DOHH2 (cell line): ENCODE results near the gene HS6ST1.

Experiments used
- EZH2phosphoT487 ChIP-seq: fragments of 200-600 bp; sonication (generic); IDR thresholded peaks from 2 replicates; pipeline ENCODE4 v1.6.1; 2017; ENCODE audit warnings: borderline replicate concordance, mild to moderate bottlenecking, antibody characterized with exemption, low read length, moderate library complexity, mixed read lengths
- TF ChIP-seq, protein P1 (sequence below): fragments of 200-600 bp; sonication (generic); IDR thresholded peaks from one replicate; pipeline ENCODE4 v1.5.1; 2014; ENCODE audit warnings: antibody characterized with exemption, mild to moderate bottlenecking, low read depth, low read length; ENCODE audit not compliant: poor library complexity, severe bottlenecking

GRCh38 chr2:128249555-128249954, 69.1 kb downstream of the HS6ST1 start:
- no peak for TF ChIP-seq EZH2phosphoT487
- TF ChIP-seq, protein P1, sequence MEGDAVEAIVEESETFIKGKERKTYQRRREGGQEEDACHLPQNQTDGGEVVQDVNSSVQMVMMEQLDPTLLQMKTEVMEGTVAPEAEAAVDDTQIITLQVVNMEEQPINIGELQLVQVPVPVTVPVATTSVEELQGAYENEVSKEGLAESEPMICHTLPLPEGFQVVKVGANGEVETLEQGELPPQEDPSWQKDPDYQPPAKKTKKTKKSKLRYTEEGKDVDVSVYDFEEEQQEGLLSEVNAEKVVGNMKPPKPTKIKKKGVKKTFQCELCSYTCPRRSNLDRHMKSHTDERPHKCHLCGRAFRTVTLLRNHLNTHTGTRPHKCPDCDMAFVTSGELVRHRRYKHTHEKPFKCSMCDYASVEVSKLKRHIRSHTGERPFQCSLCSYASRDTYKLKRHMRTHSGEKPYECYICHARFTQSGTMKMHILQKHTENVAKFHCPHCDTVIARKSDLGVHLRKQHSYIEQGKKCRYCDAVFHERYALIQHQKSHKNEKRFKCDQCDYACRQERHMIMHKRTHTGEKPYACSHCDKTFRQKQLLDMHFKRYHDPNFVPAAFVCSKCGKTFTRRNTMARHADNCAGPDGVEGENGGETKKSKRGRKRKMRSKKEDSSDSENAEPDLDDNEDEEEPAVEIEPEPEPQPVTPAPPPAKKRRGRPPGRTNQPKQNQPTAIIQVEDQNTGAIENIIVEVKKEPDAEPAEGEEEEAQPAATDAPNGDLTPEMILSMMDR: no peak
